HG02610 (cell line): ENCODE data around the gene PPA1.
"Not testable (repeated sequence)": the region's sequence is repeated elsewhere in the genome, so short reads cannot be mapped to it uniquely, and the experiment has no call there.

Source experiments
- ATAC-seq: cut with Tn5 transposase; IDR thresholded peaks from one replicate; pipeline ENCODE4 v1.9.1; 2021; ENCODE audit warnings: mild to moderate bottlenecking, moderate library complexity; ENCODE audit not compliant: unreplicated experiment

The PPA1 gene

GRCh38 chr10:70175516-70175915 lies 57.7 kb downstream of the PPA1 start:
- ATAC-seq, result no peak

GRCh38 chr10:70174058-70174741 lies 59.0 kb downstream of the PPA1 start:
- no peak for ATAC-seq

GRCh38 chr10:70169649-70170364 lies 63.4 kb downstream of the PPA1 start:
- ATAC-seq, result peak; percentile 7

DNA sequence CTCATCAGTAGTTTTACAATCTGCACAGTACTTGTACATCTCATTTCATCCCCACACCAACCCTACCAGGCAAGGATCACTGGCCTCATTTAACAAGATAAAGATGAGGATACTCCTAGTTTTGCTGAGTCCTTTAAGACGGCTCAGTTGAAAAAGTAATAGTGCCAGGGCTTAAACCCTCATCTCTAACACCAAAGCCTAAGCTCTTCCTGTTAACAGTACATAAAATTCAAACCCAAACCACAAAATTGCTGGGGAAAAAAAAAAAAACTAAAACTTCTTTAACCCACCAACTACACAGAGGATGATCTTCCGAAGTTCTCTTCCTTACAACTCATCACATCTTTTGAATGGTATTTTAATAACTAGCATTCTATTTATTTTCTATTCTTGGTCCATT lies 64.2 kb downstream of the PPA1 start:
- no peak for ATAC-seq

DNA sequence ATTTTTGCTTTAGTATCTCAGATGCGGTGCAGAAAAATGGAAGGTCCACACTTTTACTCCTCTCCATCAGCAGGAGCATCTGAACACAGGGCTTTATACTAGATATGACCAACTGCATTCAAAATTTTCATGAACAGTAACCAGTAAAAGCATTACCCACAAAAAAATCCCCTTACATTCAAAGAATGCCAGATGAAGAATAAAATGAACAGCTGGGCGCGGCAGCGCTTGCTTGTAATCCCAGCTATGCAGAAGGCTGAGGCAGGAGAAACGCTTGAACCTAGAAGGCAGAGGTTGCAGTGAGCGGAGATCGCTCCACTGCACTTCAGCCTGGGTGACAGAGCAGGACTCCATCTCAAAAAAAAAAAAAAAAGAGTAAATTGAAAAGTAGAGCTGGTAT lies 66.0 kb downstream of the PPA1 start:
- no peak for ATAC-seq

GRCh38 chr10:70166394-70166793 lies 66.8 kb downstream of the PPA1 start:
- no peak for ATAC-seq

DNA sequence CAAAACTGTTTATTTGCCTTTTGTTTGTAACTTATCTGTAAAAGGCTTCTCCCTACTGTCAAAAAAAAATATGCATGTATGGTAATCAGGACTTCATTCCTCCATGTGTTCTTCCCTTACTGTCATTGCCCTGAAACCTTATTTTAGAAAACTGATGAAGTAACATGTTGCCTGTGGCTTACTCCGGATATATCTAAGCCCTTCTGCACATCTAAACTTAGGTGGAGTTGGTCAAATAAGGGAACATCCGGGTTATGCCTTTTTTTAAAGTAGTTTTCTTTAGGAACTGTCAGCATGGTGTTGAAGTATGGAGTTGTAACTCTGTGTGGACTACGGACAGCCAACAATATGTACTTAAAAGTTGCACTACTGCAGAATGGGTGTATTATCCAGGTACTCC lies 69.1 kb downstream of the PPA1 start:
- ATAC-seq, result no peak

- ATAC-seq, result no peak
These were observed 69.8 kb downstream of the PPA1 start for GRCh38 chr10:70163448-70163847.

DNA sequence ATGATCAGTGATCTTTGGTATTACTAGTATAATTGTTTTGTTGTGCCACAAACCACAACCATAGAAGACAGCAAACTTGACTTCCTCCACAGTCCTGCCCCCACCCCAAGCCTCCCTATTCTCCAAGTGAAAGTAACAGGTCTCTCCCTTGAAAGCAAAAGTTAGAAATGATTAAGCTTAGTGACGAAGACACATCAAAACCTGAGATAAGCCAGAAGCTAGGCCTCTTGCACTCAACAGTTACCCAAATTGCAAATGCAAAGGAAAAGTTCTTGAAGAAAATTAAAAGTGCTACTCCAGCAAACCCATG lies 70.4 kb downstream of the PPA1 start:
- ATAC-seq, result peak; percentile 87

DNA sequence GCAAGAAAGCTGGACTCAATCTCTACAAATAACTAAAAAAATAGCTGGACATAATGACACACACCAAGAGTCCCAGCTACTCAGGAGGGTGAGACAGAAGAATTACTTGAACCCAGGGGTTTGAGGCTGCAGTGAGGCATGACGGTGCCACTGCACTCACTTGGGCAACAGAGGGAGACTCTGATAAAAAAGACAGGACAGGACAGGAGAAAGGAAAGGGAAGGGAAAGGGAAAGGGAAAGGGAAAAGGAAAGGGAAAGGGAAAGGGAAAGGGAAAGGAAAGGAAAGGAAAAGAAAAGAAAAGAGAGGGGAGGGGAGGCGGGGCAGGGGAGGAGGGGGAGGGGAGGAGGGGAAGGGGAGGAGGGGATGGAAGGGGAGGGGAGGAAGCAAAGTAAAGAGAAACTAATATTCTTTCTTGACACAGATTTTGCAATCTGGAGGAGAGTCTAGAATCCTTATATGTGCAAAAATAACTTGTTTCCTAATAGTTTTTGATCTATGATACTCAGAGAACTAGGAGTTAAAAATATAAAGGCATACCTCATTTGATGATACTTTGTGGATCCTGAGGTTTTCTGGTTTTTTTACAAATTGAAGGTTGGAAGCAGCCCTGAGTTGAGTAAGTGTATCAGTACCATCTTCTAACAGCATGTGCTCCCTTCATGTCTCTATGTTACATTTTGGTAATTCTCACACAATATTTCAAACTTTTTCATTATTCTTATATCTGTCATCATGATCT lies 70.9 kb downstream of the PPA1 start:
- peak; percentile 19 for ATAC-seq

- no peak for ATAC-seq
These were observed 72.4 kb downstream of the PPA1 start for GRCh38 chr10:70160798-70161197.

DNA sequence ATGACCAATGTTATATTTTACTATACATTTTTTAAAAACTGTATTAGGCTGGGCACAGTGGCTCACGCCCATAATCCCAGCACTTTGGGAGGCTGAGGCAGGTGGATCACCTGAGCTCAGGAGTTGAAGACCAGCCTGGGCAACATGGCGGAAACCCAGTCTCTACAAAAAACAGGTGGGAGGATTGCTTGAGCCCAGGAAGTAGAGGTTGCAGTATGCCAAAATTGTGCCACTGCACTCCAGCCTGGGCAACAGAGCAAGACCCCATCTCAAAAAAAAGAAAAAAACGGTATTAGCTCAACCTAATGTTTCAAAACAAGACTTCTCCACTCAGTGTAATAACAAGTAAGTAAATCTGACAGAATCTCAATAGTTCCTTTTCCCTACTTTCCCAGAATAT lies 73.9 kb downstream of the PPA1 start:
- not testable (repeated sequence) for ATAC-seq

DNA sequence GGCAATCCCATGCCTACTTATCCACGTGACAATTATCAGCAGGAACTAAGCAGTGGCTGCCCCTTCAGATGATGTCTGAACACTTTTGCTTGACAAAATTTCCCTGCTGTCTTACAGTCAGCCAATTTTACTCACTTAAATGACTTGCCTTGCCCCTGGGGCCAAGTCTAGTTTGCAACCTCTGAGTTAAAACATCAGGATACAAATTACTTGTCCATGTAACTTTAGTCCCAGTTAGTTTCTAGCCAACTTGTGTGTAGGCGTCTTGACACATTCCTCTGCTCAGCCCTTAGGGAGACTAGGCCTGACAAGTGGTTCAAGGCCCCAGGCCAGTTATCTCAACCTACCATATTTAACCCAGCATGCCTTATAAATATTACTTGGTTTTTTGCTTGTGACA lies 75.1 kb downstream of the PPA1 start:
- ATAC-seq, result no peak

GRCh38 chr10:70155255-70155838 lies 77.9 kb downstream of the PPA1 start:
- ATAC-seq, result no peak
